ENCODE data around the gene PTGFR.

DNA sequence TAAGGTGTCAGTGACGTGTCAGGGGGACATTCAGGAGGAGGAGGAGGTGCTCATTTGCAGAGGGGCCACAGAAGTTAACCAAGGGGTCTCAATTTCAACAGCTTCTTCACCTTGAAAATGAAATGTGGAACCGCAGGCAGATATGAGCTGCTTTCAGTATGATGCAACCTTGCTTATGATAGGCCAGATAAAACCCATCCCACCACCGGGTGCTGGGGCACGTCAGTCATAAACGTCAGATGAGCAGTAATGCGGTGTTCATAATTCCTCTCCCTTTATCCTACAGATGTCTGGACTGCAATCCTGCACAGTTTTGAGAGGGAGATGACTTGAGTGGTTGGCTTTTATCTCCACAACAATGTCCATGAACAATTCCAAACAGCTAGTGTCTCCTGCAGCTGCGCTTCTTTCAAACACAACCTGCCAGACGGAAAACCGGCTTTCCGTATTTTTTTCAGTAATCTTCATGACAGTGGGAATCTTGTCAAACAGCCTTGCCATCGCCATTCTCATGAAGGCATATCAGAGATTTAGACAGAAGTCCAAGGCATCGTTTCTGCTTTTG lies 1.7 kb downstream of the PTGFR start:
- TF ChIP-seq, protein P1, sequence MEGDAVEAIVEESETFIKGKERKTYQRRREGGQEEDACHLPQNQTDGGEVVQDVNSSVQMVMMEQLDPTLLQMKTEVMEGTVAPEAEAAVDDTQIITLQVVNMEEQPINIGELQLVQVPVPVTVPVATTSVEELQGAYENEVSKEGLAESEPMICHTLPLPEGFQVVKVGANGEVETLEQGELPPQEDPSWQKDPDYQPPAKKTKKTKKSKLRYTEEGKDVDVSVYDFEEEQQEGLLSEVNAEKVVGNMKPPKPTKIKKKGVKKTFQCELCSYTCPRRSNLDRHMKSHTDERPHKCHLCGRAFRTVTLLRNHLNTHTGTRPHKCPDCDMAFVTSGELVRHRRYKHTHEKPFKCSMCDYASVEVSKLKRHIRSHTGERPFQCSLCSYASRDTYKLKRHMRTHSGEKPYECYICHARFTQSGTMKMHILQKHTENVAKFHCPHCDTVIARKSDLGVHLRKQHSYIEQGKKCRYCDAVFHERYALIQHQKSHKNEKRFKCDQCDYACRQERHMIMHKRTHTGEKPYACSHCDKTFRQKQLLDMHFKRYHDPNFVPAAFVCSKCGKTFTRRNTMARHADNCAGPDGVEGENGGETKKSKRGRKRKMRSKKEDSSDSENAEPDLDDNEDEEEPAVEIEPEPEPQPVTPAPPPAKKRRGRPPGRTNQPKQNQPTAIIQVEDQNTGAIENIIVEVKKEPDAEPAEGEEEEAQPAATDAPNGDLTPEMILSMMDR (IDR thresholded peaks at IDR 0.05), result no peak
- TF ChIP-seq POLR2A (IDR thresholded peaks at IDR 0.05) (no peak), EP300 (IDR thresholded peaks at IDR 0.05) (no peak)
